Measurements from ENCODE around the gene EPS15. TPM values are rescaled to one million over a fixed set of nuclear protein-coding genes. Genes with fewer than 3 reads are reported as not detected.
"Not testable (repeated sequence)": the region's sequence is repeated elsewhere in the genome, so short reads cannot be mapped to it uniquely, and the experiment has no call there.

The EPS15 gene
- total and polyA plus RNA-seq, 5 experiments from 2014 or later: 29.5 to 53.8 (median 41.1) TPM

DNA sequence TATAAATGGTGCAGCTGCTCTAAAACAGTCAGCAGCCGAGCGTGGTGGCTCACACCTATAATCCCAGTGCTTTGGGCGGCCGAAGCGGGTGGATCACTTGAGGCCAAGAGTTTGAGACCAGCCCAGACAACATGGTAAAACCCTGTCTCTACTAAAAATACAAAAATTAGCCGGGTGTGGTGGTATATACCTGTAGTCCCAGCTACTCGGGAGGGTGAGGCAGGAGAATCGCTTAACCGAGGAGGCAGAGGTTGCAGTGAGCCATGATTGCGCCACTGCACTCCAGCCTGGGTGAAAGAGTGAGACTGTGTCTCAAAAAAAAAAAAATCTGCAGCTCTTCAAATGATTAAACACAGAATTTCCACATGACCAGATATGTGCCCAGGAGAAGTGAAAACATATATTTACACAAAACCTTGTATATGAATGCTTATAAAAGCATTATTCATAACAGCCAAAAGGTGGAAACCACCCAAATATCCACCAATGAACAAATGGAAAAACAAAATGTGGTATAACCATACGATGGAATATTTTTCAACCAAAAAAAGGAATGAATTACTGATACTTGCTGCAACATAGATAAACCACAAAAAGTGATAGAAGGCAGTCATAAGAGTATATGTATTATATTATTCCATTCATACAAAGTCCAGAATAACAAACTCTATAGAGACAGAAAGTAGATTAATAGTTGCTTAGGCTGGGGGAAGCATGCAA lies 14.1 kb downstream of the EPS15 start:
- Mint-ChIP-seq H3K4me1 (peaks cover 15 to 81% (median 44%) of the 10 kb centered on the region in 4 donors), H3K9me3 (no peaks in the 10 kb centered on the region), H3K36me3 (peaks cover 4 to 53% (median 23%) of the 10 kb centered on the region in 3 donors), H3K27me3 (no peaks in the 10 kb centered on the region), H3K4me3 (peak overlapping the region in 2 of 10 donors; percentile 22 to 29), H3K27ac (peak overlapping the region in 1 of 10 donors; percentile 83)
- no peak for ATAC-seq
- POLR2A ChIA-PET: interaction anchor here (1.2 to 1.6 kb wide), 2 partner anchors 11 to 15 kb away, joined by 5 to 9 read pairs; partner anchors contain the start of gene EPS15
- DNase-seq: no peak

DNA sequence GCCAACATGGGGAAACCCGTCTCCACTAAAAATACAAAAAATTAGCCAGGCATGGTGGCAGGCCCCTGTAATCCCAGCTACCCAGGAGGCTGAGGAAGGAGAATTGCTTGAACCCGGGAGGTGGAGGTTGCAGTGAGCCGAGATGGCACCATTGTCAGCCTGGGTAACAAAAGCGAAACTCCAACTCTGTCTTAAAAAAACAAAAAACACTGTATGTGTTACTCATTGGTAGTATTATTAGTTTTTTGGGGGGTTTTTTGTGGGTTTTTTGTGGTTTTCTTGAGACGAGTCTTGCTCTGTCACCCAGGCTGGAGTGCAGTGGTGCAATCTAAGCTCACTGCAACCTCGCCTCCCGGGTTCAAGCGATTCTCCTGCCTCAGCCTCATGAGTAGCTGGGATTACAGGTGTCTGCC lies 17.8 kb downstream of the EPS15 start:
- POLR2A ChIA-PET, H3K27me3 Mint-ChIP-seq, H3K9me3 Mint-ChIP-seq: not testable (repeated sequence)
- peak overlapping the region in 3 of 10 donors; percentile 56 to 80 (median 74) for H3K27ac Mint-ChIP-seq
- ATAC-seq: peak in 1 of 2 donors; percentile 37
- peak overlapping the region in 3 of 10 donors; percentile 22 to 68 (median 55) for H3K4me3 Mint-ChIP-seq
- DNase-seq: peak in 1 of 10 donors; percentile 45
- H3K36me3 Mint-ChIP-seq: peaks cover 4 to 55% (median 35%) of the 10 kb centered on the region in 3 donors
- H3K4me1 Mint-ChIP-seq: peaks cover 11 to 71% (median 35%) of the 10 kb centered on the region in 4 donors

DNA sequence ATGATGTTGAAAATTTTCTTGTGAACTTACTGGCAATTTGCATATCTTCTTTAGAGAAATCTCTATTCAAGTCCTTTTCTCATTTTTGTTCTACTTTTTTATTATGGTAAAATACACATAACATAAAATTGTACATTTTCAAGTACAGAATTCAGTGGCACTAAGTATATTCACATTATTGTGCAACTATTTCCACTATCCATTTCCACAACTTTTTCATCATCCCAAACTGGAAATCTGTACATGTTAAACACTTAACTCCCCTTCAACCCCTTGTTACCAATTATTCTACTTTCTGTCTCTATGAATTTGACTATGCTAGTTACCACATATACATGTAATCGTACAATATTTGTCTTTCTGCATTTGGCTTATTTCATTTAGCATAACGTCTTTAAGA lies 19.4 kb downstream of the EPS15 start:
- Mint-ChIP-seq H3K27ac (no peak overlapping the region), H3K4me3 (no peak overlapping the region), H3K36me3 (peaks cover 0 to 48% (median 32%) of the 10 kb centered on the region in 3 donors), H3K27me3 (no peaks in the 10 kb centered on the region), H3K4me1 (peaks cover 11 to 77% (median 39%) of the 10 kb centered on the region in 4 donors), H3K9me3 (no peaks in the 10 kb centered on the region)
- no peak for DNase-seq
- POLR2A ChIA-PET: no interaction called here
- no peak for ATAC-seq

DNA sequence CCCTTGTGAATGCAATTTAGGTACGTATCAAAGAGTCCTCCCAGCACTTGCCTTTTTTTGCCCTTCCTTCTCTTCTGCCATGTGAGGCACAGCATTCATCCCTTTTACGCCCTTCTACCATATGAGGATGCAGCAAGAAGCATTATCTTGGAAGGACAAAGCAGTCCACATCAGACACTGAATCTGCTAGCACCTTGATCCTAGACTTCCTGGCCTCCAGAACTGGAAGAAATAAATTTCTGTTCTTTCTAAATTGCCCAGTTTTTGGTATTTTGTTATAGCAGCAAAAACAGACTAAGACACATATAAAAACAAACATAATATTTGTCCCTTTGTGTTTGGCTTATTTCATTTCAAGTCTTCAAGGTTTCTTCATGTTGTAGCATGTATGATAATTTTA lies 20.1 kb downstream of the EPS15 start:
- H3K4me3 Mint-ChIP-seq: no peak overlapping the region
- DNase-seq: no peak
- peaks cover 17 to 80% (median 45%) of the 10 kb centered on the region in 4 donors for H3K4me1 Mint-ChIP-seq
- POLR2A ChIA-PET: no interaction called here
- no peaks in the 10 kb centered on the region for H3K27me3 Mint-ChIP-seq
- peak overlapping the region in 3 of 10 donors; percentile 12 to 62 (median 46) for H3K27ac Mint-ChIP-seq
- peaks cover 0 to under 1% (median 0%) of the 10 kb centered on the region in 9 donors for H3K9me3 Mint-ChIP-seq
- no peak for ATAC-seq
- H3K36me3 Mint-ChIP-seq: peaks cover 0 to 43% (median 28%) of the 10 kb centered on the region in 3 donors

GRCh38 chr1:51497340-51497739 lies 21.7 kb downstream of the EPS15 start:
- no peaks in the 10 kb centered on the region for H3K27me3 Mint-ChIP-seq
- H3K36me3 Mint-ChIP-seq: peaks cover 0 to 29% (median 20%) of the 10 kb centered on the region in 3 donors
- POLR2A ChIA-PET: no interaction called here
- H3K4me3 Mint-ChIP-seq: no peak overlapping the region
- ATAC-seq: no peak
- no peak overlapping the region for H3K27ac Mint-ChIP-seq
- peaks cover 23 to 76% (median 49%) of the 10 kb centered on the region in 4 donors for H3K4me1 Mint-ChIP-seq
- peaks cover 0 to 2% (median 0%) of the 10 kb centered on the region in 9 donors for H3K9me3 Mint-ChIP-seq
- DNase-seq: no peak

DNA sequence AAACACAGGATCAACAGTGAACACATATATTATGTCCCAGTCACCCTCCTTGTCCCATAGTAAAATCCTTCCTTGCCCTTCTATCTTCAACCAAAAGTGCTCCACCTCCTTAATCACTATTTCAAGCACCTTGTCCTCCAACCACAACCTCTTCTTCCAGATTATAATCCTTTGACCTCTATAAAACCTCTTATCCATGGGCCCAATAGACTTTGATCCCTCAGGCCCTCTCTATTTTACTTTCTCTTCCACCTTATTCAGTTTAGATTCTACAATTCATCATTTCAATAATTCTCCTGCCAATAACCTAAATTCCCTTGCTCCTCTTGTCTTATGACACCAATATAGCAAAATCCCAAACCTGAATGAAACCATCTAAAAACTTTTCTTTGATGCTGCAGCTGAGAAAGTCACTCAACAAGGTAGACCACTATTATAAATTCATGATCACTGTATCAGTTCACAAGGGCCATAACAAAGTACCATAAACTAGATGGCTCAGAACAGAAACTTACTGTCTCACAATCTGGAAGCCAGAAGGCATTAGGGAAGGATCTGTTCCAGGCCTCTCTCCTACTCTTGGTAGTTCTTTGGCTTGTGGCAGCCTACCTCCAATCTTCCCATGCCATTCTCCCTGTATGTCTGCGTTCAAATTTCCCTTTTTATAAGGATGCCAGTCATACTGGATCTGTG lies 24.8 kb downstream of the EPS15 start:
- H3K4me1 Mint-ChIP-seq: peaks cover 27 to 78% (median 65%) of the 10 kb centered on the region in 4 donors

DNA sequence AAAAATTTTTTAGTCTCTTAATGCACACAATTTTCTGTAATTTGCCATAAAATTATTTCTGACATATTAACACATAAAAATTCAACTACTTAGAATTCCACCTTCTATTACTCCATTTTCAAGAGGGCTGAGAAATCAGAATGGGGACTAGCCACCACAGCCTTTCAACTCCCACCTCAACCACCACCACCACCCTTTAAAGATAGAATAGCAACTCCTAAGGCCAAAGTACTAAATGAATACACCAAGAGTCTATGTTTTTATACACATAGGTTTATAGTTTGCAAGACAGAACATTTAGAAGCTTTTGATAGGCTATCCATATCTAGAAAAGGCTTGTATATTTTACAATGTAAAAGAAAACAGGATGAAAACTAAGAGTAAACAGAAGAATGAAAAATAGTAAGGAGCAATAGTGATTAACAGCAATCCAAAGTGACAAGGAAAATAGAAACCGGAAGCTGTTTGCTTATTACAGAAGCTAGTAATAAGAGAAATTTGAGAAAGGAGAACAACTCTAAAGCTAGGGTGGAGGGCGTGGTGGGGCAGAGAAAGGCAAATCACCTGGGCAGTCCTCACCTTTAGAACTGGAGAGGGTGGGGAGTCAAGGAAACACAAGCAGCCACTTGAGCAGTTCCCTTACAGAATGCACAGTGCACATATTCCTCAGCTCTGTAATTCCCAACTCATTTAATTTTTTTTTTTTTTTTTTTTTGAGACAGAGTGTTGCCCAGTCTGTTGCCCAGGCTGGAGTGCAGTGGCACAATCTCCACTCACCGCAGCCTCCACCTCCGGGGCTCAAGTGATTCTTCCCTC lies 27.7 kb downstream of the EPS15 start:
- H3K27ac Mint-ChIP-seq: peak overlapping the region in 9 of 10 donors; percentile 27 to 77 (median 66)
- peaks cover 0 to 3% (median under 1%) of the 10 kb centered on the region in 3 donors for H3K36me3 Mint-ChIP-seq
- no peaks in the 10 kb centered on the region for H3K27me3 Mint-ChIP-seq
- DNase-seq: no peak
- peak overlapping the region in 7 of 10 donors; percentile 3 to 42 (median 31) for H3K4me3 Mint-ChIP-seq
- ATAC-seq: no peak
- POLR2A ChIA-PET: interaction anchor here (0.6 kb wide), 1 partner anchor 569 kb away, joined by 5 read pairs; no protein-coding TSS in a partner anchor
- peaks cover 31 to 73% (median 58%) of the 10 kb centered on the region in 4 donors for H3K4me1 Mint-ChIP-seq
- H3K9me3 Mint-ChIP-seq: peaks cover 0 to 2% (median 0%) of the 10 kb centered on the region in 9 donors

More for the DNA sequence above, 24.8 kb downstream of the EPS15 start:
- peaks cover 0 to 10% (median 9%) of the 10 kb centered on the region in 3 donors for H3K36me3 Mint-ChIP-seq
- DNase-seq (no peak), ATAC-seq (no peak)
- H3K9me3 Mint-ChIP-seq: peaks cover 0 to 2% (median 0%) of the 10 kb centered on the region in 9 donors
- H3K27me3 Mint-ChIP-seq: no peaks in the 10 kb centered on the region
- H3K4me3 Mint-ChIP-seq: peak overlapping the region in 4 of 10 donors; percentile 1 to 24 (median 7)
- peak overlapping the region in 6 of 10 donors; percentile 1 to 78 (median 23) for H3K27ac Mint-ChIP-seq
- POLR2A ChIA-PET: no interaction called here

DNA sequence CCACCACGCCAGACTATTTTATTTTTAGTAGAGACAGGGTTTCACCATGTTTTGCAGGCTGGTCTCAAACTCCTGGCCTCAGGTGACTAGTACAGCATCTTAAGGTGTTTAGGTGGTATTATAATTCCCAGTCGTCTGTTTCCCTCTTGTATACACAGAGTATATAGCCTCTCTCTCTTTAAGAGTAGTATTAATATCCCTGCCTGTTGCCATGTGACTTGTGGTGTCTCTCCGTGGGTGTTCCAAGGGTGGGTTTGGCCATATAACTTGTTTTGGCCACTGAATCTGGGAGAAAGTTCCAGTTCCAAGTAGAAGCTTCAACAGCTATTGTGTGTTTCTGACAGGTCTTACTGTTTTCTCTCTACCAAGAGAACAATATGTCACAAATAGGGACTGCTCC lies 29.6 kb downstream of the EPS15 start:
- Mint-ChIP-seq H3K4me3 (no peak overlapping the region), H3K9me3 (peaks cover 0 to 2% (median 0%) of the 10 kb centered on the region in 9 donors), H3K4me1 (peaks cover 30 to 58% (median 51%) of the 10 kb centered on the region in 4 donors), H3K27ac (peak overlapping the region in 2 of 10 donors; percentile 33 to 73), H3K36me3 (peaks cover 0 to 4% (median 4%) of the 10 kb centered on the region in 3 donors), H3K27me3 (no peaks in the 10 kb centered on the region)
- DNase-seq: no peak
- POLR2A ChIA-PET: no interaction called here
- no peak for ATAC-seq

DNA sequence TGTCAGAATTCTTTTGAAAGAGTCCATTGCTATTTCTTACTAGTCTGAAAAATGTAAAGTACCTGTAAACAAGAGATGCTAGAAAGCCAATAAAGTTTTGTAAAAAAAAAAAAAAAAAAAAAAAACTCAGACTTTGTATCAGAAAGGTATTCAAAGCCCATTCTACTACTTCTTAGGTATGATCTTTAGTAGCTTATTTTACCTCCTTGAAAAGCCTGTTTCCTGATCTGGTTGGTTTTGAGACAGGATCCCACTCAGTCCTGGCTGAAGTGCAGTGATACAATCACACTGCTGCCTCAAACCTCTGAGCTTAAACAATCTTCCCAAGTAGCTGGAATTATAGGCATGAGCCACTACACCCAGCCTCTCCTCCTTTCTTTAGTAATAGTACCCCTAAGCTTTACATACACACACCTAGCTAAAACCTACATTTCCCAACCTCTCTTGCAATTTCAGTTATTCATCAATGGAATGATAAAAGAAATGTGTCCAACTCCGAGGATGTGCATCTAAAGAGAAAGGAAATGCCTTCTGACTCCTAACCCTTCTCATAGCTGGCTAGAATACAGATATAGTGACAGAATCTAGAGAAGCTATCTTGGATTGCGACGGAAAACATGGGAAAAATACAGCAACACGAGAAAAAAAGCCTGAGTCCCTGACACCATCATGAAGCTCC lies 30.6 kb downstream of the EPS15 start:
- ATAC-seq (no peak), DNase-seq (no peak)
- peaks cover 0 to 8% (median 4%) of the 10 kb centered on the region in 3 donors for H3K36me3 Mint-ChIP-seq
- peak overlapping the region in 3 of 10 donors; percentile 23 to 77 (median 30) for H3K27ac Mint-ChIP-seq
- H3K4me1 Mint-ChIP-seq: peaks cover 23 to 57% (median 43%) of the 10 kb centered on the region in 4 donors
- no peaks in the 10 kb centered on the region for H3K27me3 Mint-ChIP-seq
- H3K4me3 Mint-ChIP-seq: peak overlapping the region in 3 of 10 donors; percentile 0 to 2 (median 1)
- no peaks in the 10 kb centered on the region for H3K9me3 Mint-ChIP-seq
- POLR2A ChIA-PET: no interaction called here

GRCh38 chr1:51487628-51488027 lies 31.4 kb downstream of the EPS15 start:
- DNase-seq: no peak
- no peaks in the 10 kb centered on the region for H3K27me3 Mint-ChIP-seq
- H3K9me3 Mint-ChIP-seq: no peaks in the 10 kb centered on the region
- H3K4me1 Mint-ChIP-seq: peaks cover 22 to 57% (median 45%) of the 10 kb centered on the region in 4 donors
- no peak for ATAC-seq
- no peak overlapping the region for H3K4me3 Mint-ChIP-seq
- peaks cover 0 to 10% (median 4%) of the 10 kb centered on the region in 3 donors for H3K36me3 Mint-ChIP-seq
- H3K27ac Mint-ChIP-seq: no peak overlapping the region
- POLR2A ChIA-PET: no interaction called here

- H3K36me3 Mint-ChIP-seq: peaks cover 7 to 32% (median 21%) of the 10 kb centered on the region in 3 donors
- H3K9me3 Mint-ChIP-seq: no peaks in the 10 kb centered on the region
- POLR2A ChIA-PET: no interaction called here
- H3K27ac Mint-ChIP-seq: no peak overlapping the region
- H3K4me3 Mint-ChIP-seq: no peak overlapping the region
- no peaks in the 10 kb centered on the region for H3K27me3 Mint-ChIP-seq
- DNase-seq: no peak
- H3K4me1 Mint-ChIP-seq: peaks cover 15 to 42% (median 29%) of the 10 kb centered on the region in 4 donors
- ATAC-seq: no peak
These were observed 34.5 kb downstream of the EPS15 start for GRCh38 chr1:51484591-51484990.
